ENCODE data around the gene TBC1D1. TPM values are rescaled to one million over a fixed set of nuclear protein-coding genes. Genes with fewer than 3 reads are reported as not detected.

TBC1D1 gene
- total and polyA plus RNA-seq, 2 of the 8 experiments (the other 6 are each of a cell fraction or from before 2014, with no cell fraction given) = 96.9 to 162 TPM

DNA sequence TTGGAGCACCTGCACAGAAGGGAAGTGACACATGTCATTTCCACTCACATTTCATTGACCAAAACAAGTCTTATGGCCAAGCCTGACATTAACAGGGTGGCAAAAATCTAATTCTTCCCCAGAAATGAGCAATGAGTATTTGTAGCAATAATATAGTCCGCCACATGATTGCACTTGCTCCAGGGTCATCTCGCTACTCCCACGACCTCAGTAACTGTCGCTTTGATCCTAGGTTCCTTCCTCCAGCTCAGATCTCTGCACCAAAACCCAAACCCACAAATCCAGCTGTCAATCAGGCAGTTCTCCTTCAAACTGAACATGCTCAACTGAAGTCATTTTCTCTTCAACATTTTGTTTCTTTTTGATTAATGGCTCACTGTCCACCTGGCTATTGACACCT, 44.1 kb downstream of the TBC1D1 start:
- no peak overlapping the region for H4K8ac ChIP-seq (ENCODE audit: extremely low read depth, insufficient read depth, low read length)
- no peaks in the 10 kb centered on the region for H3K9me3 ChIP-seq (ENCODE audit: insufficient read depth in 2 of 2, low read depth in 1 of 2, low read length in 1 of 2)
- no peaks in the 10 kb centered on the region for H3K36me3 ChIP-seq (ENCODE audit: control insufficient read depth in 2 of 4, insufficient read depth in 4 of 4, low read length in 3 of 4)
- WGBS, 2 experiments (ENCODE audit: extremely low coverage in 1 of 2, insufficient coverage in 1 of 2, insufficient read length in 1 of 2, insufficient replicate concordance in 2 of 2, low coverage in 1 of 2, low lambda C conversion rate in 2 of 2, missing lambda C conversion rate in 1 of 2) = 78% methylated on average over 4 of the region's 4 CpGs; no CpG with 5 or more reads in 1 of the 2 experiments
- no peak overlapping the region for H3K18ac ChIP-seq (ENCODE audit: extremely low read depth, low read length)
- POLR2A ChIA-PET (ENCODE audit: partially characterized antibody) = no interaction called here
- FAIRE-seq = no peak
- H3K4ac ChIP-seq (replicated peaks; ENCODE audit: insufficient read length, low read depth, low read length) = no peak overlapping the region
- CTCF ChIA-PET (ENCODE audit: partially characterized antibody) = interaction anchor here (1.3 to 1.4 kb wide), 2 partner anchors 26 to 32 kb away, joined by 3 read pairs; partner anchors contain the start of gene PTTG2
- no peak overlapping the region for H3K14ac ChIP-seq (ENCODE audit: insufficient read length)
- no peak overlapping the region for H3K23ac ChIP-seq (ENCODE audit: insufficient read length)
- H2BK120ac ChIP-seq (replicated peaks; ENCODE audit: low read depth, low read length) = no peak overlapping the region
- H3K4me3 ChIP-seq (ENCODE audit: extremely low read depth in 1 of 4, insufficient read depth in 2 of 4, low read depth in 3 of 4, low read length in 4 of 4) = no peak overlapping the region
- no peaks in the 10 kb centered on the region for H4K20me1 ChIP-seq (replicated peaks in 1 of 2; ENCODE audit: control insufficient read depth in 1 of 2, insufficient read depth in 2 of 2, low read length in 2 of 2)
- no peak overlapping the region for H2BK12ac ChIP-seq (ENCODE audit: low read depth, low read length)
- no peak overlapping the region for H3K9ac ChIP-seq (replicated peaks in 1 of 4; ENCODE audit: extremely low read depth in 1 of 4, low read depth in 3 of 4, low read length in 3 of 4)
- no peak overlapping the region for H3K56ac ChIP-seq (replicated peaks; ENCODE audit: insufficient read length, low read depth, low read length)
- H3K27me3 ChIP-seq (replicated peaks in 1 of 4; ENCODE audit: control insufficient read depth in 3 of 4, extremely low read depth in 1 of 4, insufficient read depth in 3 of 4, low read length in 3 of 4) = no peaks in the 10 kb centered on the region
- no peak overlapping the region for H4K5ac ChIP-seq (ENCODE audit: insufficient read length, low read depth, low read length)
- H2AFZ ChIP-seq (ENCODE audit: low read length) = no peak overlapping the region
- H3K79me2 ChIP-seq (ENCODE audit: control insufficient read depth in 1 of 2, insufficient read depth in 2 of 2, low read length in 2 of 2) = no peaks in the 10 kb centered on the region
- H2AK5ac ChIP-seq (ENCODE audit: low read depth, low read length) = no peak overlapping the region
- no peaks in the 10 kb centered on the region for H3K4me1 ChIP-seq (replicated peaks in 1 of 4; ENCODE audit: control insufficient read depth in 3 of 4, insufficient read depth in 4 of 4, low read length in 3 of 4)
- DNase-seq (ENCODE audit: low read depth in 1 of 2, low spot score in 2 of 2) = no peak
- H3K79me1 ChIP-seq (ENCODE audit: low read depth, low read length) = no peaks in the 10 kb centered on the region; the same call in 1 of the 2 replicates
- no peak overlapping the region for H3K4me2 ChIP-seq (ENCODE audit: insufficient read depth in 1 of 2, low read depth in 2 of 2, low read length in 2 of 2)
- H3K27ac ChIP-seq (ENCODE audit: low read depth, low read length) = no peak overlapping the region
- H4K91ac ChIP-seq (replicated peaks; ENCODE audit: insufficient read length, low read length) = no peak overlapping the region
- no peaks in the 10 kb centered on the region for H3K23me2 ChIP-seq (ENCODE audit: low read depth, low read length)
- H2BK5ac ChIP-seq (ENCODE audit: low read depth, low read length) = no peak overlapping the region
- no peak overlapping the region for H2BK20ac ChIP-seq (ENCODE audit: low read length)
- no peak for TF ChIP-seq KDM1A (IDR thresholded peaks at IDR 0.05; ENCODE audit: borderline replicate concordance, low read length)
- TF ChIP-seq YY1 (IDR thresholded peaks at IDR 0.05; ENCODE audit: low read depth, low read length) = no peak
- no peak for TF ChIP-seq NRF1 (IDR thresholded peaks at IDR 0.05; ENCODE audit: low read depth, low read length)
- H2BK15ac ChIP-seq (ENCODE audit: low read length) = no peak overlapping the region
